Retinal pigment epithelial cell (primary cell): ENCODE results near the gene IFITM5.
A peak's percentile ranks its signal among the peaks of the same experiment; 100 is the strongest.
"Not testable (repeated sequence)": the region's sequence is repeated elsewhere in the genome, so short reads cannot be mapped to it uniquely, and the experiment has no call there.

Experiments
- DNase-seq: peaks from one replicate; pipeline ENCODE4 v3.0.0-alpha.2; 2010; ENCODE audit warnings: low read depth
- H3K4me3 ChIP-seq: 2 replicates; pipeline ENCODE4 v1.5.1; 2011; ENCODE audit warnings: mild to moderate bottlenecking, low read length, control low read depth, moderate library complexity
- TF ChIP-seq, protein P1 (sequence below): conservative IDR thresholded peaks from 2 replicates; pipeline ENCODE4 v1.5.1; 2011; ENCODE audit warnings: low read depth, low read length, control low read depth, inconsistent platforms

IFITM5 gene

DNA sequence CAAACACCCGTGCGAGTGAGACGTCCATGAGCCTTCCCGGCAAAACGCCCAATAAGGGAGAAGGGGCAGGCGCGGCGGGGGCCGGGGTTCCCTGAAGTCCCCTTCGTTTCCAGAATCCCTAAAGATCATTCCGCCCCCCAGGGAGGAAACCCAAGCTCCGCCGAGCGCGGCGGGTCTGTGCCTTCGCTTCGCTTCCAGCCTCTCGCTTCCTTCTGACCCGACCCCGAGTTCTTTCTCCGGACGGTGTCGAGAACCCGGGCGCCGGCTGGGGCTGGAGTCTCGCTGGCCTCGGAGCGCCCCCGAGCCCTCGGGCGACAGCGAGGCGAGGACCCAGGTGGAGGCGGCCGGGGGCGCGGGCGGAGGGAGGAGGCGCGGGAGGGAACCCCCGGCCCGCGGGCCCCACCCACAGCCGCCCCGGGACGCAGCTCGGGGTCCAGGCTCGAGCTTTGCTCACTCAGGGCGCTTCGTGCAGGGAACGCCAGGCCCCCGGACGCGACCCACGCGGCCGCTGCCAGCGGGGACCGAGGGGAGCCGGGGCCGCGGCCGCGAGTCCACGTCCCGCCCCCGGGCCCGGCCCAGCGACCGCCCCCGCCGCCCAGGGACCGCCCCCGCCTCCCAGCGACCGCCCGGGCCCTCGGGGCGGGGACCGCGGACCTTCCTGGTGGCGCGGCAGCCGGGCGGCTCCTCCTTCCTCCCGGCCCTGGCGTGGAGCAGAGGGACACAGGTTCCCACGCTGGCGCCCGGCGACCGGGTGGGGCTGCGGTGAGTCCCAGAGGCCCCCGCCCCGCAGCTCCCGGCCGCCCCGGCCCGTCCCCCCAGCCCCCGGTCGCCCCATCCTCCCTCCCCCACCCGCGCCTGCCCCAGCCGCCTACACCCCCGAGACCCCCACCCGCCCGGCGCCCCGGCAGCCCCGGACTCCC is 10.6 kb downstream of the IFITM5 start, which contains the start of gene PGGHG:
PGGHG (plus strand) TSS at position 649 of the 920 bp plus-strand sequence. CDS start 691 bp downstream, outside the sequence.
- no peak for DNase-seq
- TF ChIP-seq, protein P1, sequence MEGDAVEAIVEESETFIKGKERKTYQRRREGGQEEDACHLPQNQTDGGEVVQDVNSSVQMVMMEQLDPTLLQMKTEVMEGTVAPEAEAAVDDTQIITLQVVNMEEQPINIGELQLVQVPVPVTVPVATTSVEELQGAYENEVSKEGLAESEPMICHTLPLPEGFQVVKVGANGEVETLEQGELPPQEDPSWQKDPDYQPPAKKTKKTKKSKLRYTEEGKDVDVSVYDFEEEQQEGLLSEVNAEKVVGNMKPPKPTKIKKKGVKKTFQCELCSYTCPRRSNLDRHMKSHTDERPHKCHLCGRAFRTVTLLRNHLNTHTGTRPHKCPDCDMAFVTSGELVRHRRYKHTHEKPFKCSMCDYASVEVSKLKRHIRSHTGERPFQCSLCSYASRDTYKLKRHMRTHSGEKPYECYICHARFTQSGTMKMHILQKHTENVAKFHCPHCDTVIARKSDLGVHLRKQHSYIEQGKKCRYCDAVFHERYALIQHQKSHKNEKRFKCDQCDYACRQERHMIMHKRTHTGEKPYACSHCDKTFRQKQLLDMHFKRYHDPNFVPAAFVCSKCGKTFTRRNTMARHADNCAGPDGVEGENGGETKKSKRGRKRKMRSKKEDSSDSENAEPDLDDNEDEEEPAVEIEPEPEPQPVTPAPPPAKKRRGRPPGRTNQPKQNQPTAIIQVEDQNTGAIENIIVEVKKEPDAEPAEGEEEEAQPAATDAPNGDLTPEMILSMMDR: no peak
- peak within 1 kb of the TSS; percentile 48 for H3K4me3 ChIP-seq

DNA sequence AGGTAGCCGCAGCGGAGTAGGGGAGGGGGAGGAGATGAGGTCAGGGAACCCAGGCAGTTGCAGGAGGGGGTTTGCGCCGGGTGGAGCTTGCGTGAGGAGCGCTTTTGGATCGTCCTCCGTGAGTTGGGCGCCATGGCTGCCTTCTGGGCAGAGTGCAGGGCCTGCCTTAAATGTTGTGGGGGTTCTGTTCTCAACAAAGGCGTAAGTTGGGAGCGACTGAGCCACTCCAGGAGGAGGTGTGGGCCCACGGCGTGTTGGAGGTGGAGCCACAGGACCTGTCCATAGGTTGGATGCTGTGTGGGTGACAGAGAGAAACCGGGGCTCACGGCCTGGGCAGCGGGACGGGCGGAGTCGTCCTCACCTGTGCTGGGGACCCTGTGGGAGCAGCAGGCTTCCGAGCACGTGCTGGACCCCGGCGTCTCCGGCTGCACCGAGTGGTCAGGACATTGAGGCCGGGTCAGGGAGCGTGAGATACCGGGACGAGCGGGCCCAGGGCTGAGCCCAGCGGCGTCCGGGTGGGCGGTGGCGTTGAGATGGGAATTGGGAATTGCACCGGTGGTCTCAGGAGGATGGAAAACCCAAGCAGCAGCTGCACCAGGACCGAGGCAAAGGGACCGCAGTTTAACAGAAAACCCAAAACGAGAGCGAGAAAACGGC is 11.4 kb downstream of the IFITM5 start:
- DNase-seq: no peak
- TF ChIP-seq, protein P1: no peak
- H3K4me3 ChIP-seq: peak overlapping the region; percentile 48

DNA sequence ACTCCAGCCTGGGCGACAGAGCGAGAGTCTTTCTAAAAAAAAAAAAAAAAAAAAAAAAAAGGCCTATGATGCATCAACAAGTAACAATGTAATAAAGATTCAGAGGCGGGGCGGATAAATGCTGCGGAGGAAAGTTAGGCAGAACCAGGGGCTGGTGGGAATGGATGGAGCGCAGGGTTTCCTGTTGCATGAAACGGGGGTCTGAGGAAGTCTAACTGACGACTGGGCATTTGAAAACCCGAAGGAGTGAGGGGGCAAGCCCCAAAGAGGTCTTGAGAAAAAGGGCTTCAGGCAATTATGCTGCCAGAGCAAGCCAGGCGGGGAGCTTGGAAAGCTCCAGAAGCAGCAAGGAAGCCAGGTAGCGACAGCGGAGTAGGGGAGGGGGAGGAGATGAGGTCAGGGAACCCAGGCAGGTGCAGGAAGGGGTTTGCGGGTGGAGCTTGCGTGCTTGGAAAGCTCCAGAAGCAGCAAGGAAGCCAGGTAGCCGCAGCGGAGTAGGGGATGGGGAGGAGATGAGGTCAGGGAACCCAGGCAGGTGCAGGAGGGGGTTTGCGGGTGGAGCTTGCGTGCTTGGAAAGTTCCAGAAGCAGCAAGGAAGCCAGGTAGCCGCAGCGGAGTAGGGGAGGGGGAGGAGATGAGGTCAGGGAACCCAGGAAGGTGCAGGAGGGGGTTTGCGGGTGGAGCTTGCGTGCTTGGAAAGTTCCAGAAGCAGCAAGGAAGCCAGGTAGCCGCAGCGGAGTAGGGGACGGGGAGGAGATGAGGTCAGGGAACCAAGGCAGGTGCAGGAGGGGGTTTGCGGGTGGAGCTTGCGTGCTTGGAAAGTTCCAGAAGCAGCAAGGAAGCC is 12.1 kb downstream of the IFITM5 start:
- DNase-seq, H3K4me3 ChIP-seq: not testable (repeated sequence)

DNA sequence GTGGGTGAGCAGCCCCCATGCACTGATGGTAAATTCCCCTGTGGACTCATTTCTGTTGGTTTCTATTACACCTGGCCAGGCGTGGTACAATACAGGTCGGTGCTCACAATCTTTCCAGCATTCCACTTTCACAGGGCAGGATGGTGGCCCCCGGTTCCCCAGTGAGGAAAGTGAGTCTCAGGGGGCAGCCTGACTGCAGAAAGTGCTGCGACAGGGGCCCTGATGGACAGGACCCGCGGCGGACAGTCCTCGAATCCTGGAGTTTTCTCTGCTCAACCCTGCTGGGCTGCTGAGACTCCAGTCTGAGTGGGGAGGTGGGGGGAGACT is 13.5 kb downstream of the IFITM5 start:
- TF ChIP-seq, protein P1: no peak
- DNase-seq: no peak
- no peak overlapping the region for H3K4me3 ChIP-seq

DNA sequence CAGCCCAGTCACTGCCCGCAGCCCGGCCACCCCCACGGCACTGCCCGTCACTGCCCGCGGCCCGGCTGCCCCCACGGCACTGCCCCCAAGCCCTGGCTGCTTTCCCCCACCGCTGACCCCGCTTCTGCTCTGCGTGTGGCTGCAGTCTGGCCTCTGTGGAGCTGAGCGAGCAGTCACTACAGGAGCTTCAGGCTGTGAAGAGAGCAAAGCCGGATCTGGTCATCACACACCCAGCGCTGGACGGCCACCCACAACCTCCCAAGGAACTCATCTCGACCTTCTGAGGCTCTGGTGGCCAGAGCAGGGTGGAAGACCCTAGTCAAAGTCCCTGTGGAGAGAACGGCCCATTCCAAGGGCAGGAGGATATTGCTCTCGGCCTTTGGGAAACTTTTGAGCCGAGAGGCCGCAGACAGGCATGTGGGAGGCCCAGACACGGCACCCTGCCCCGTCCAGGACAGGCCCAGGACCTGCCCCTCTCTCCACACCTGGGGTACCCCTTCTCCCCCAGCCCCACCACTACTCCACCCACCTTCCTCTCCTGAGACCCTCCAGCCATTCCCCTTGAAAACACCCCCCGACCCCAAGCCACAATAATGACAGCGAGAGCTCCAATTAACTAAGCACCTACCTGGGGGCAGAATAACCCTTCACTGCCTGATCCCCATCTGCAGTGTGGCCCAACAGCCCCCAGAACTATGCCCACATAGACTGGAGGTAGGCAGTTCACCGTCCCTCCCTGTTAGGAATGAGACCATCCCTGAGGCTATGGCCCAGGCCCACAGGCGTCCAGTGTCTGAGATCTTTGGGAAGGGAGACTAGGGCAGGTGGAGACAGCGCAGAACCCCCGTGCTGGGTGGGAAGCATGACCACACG is 14.1 kb downstream of the IFITM5 start:
- no peak overlapping the region for H3K4me3 ChIP-seq
- no peak for DNase-seq
- TF ChIP-seq, protein P1: no peak

DNA sequence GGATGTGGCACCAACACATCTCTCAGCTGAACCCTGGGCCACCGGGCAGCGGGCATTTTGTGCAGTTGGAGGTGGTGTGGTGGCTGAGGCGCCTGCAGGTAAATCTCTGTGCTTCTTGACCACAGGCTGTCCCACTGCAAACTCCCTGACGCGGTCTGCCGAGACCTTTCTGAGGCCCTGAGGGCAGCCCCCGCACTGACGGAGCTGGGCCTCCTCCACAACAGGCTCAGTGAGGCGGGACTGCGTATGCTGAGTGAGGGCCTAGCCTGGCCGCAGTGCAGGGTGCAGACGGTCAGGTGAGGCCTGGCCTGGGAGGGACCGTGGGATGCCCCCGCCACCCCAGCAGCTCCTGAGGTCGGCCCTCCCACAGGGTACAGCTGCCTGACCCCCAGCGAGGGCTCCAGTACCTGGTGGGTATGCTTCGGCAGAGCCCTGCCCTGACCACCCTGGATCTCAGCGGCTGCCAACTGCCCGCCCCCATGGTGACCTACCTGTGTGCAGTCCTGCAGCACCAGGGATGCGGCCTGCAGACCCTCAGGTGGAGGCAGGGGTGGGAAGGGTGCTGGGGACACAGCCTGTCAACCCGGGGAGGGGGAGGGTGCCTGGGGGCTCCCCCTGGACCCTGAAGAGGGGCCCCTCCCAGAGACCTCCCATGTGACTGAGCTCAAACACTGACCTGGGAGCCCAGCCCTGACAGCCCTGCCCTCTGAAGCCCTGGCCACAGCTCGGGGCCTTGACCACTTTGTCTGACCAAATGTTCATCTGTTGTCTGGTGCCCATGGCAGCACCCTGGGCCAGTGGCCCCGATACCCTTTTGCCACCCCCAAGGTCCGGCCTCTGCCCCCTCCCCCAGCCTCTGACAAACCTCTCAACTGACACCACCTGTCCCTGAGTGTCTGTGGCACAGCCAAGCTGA is 15.0 kb downstream of the IFITM5 start:
- TF ChIP-seq, protein P1: no peak
- no peak for DNase-seq
- H3K4me3 ChIP-seq: no peak overlapping the region
